ENCODE measurements around the gene GABARAPL2.
"Not testable (repeated sequence)": the region's sequence is repeated elsewhere in the genome, so short reads cannot be mapped to it uniquely, and the experiment has no call there.

GRCh38 chr16:75548456-75548855 is 17.7 kb upstream of the GABARAPL2 start:
- TF ChIP-seq CTCF (IDR thresholded peaks at IDR 0.05; ENCODE audit: low read depth, low read length); POLR2A (IDR thresholded peaks at IDR 0.05; ENCODE audit: extremely low read depth, insufficient read length); MAX (IDR thresholded peaks at IDR 0.05; ENCODE audit: low read depth, low read length): not testable (repeated sequence)

Data from NB4 (cell line).